ENCODE results near the gene LUZP2.

LUZP2 gene

GRCh38 chr11:24828938-24829605, 332.2 kb downstream of the LUZP2 start:
- Mint-ChIP-seq H3K36me3 (ENCODE audit: low read depth) (no peaks in the 10 kb centered on the region), H3K27me3 (ENCODE audit: low read depth) (no peaks in the 10 kb centered on the region), H3K27ac (no peak overlapping the region), H3K4me1 (peaks cover 5% of the 10 kb centered on the region), H3K9me3 (no peaks in the 10 kb centered on the region), H3K4me3 (no peak overlapping the region)
- TF ChIP-seq CTCF (IDR thresholded peaks at IDR 0.05; ENCODE audit: unreplicated experiment in 3 of 3) = no peak

GRCh38 chr11:24833573-24833972, 336.7 kb downstream of the LUZP2 start:
- Mint-ChIP-seq H3K27ac (no peak overlapping the region), H3K9me3 (no peaks in the 10 kb centered on the region), H3K36me3 (ENCODE audit: low read depth) (no peaks in the 10 kb centered on the region), H3K4me3 (no peak overlapping the region), H3K4me1 (peaks cover 5% of the 10 kb centered on the region), H3K27me3 (ENCODE audit: low read depth) (no peaks in the 10 kb centered on the region)
- TF ChIP-seq CTCF (IDR thresholded peaks at IDR 0.05; ENCODE audit: unreplicated experiment in 3 of 3) = no peak

- Mint-ChIP-seq H3K9me3 (no peaks in the 10 kb centered on the region), H3K4me1 (peaks cover 4% of the 10 kb centered on the region), H3K36me3 (ENCODE audit: low read depth) (no peaks in the 10 kb centered on the region), H3K27ac (no peak overlapping the region), H3K4me3 (no peak overlapping the region), H3K27me3 (ENCODE audit: low read depth) (no peaks in the 10 kb centered on the region)
- TF ChIP-seq CTCF (IDR thresholded peaks at IDR 0.05; ENCODE audit: unreplicated experiment in 3 of 3) = no peak
Measured at GRCh38 chr11:24837112-24837511, 340.3 kb downstream of the LUZP2 start.

- no peak for TF ChIP-seq CTCF (IDR thresholded peaks at IDR 0.05; ENCODE audit: unreplicated experiment in 3 of 3)
- Mint-ChIP-seq H3K4me3 (no peak overlapping the region), H3K4me1 (peaks cover 4% of the 10 kb centered on the region), H3K27ac (no peak overlapping the region), H3K27me3 (ENCODE audit: low read depth) (no peaks in the 10 kb centered on the region), H3K36me3 (ENCODE audit: low read depth) (peaks cover 3% of the 10 kb centered on the region), H3K9me3 (peaks cover 8% of the 10 kb centered on the region)
Measured at GRCh38 chr11:24842308-24842707, 345.5 kb downstream of the LUZP2 start.

GRCh38 chr11:24844406-24844805, 347.6 kb downstream of the LUZP2 start:
- Mint-ChIP-seq H3K4me1 (peaks cover 4% of the 10 kb centered on the region), H3K36me3 (ENCODE audit: low read depth) (peaks cover 3% of the 10 kb centered on the region), H3K9me3 (peaks cover 8% of the 10 kb centered on the region), H3K27ac (no peak overlapping the region), H3K27me3 (ENCODE audit: low read depth) (no peaks in the 10 kb centered on the region), H3K4me3 (no peak overlapping the region)
- no peak for TF ChIP-seq CTCF (IDR thresholded peaks at IDR 0.05; ENCODE audit: unreplicated experiment in 3 of 3)

GRCh38 chr11:24848857-24849256, 352.0 kb downstream of the LUZP2 start:
- Mint-ChIP-seq H3K4me3 (no peak overlapping the region), H3K4me1 (no peaks in the 10 kb centered on the region), H3K27me3 (ENCODE audit: low read depth) (no peaks in the 10 kb centered on the region), H3K9me3 (peaks cover 19% of the 10 kb centered on the region), H3K36me3 (ENCODE audit: low read depth) (peaks cover 3% of the 10 kb centered on the region), H3K27ac (no peak overlapping the region)
- no peak for TF ChIP-seq CTCF (IDR thresholded peaks at IDR 0.05; ENCODE audit: unreplicated experiment in 3 of 3)
